ENCODE data around the gene AFF3.

AFF3 gene

GRCh38 chr2:99737537-99737936, 404.9 kb downstream of the AFF3 start:
- DNase-seq (ENCODE audit: low read depth): no peak

- no peak for DNase-seq (ENCODE audit: low read depth)
These were observed 406.6 kb downstream of the AFF3 start for GRCh38 chr2:99735753-99736152.

- peak; percentile 34 for DNase-seq (ENCODE audit: low read depth)
These were observed 407.1 kb downstream of the AFF3 start for GRCh38 chr2:99735314-99735713.

GRCh38 chr2:99734236-99734635, 408.2 kb downstream of the AFF3 start:
- no peak for DNase-seq (ENCODE audit: low read depth)

- DNase-seq (ENCODE audit: low read depth): no peak
These were observed 413.0 kb downstream of the AFF3 start for GRCh38 chr2:99729104-99730025.

GRCh38 chr2:99728166-99728565, 414.2 kb downstream of the AFF3 start:
- DNase-seq (ENCODE audit: low read depth): no peak

- DNase-seq (ENCODE audit: low read depth): no peak
These were observed 415.2 kb downstream of the AFF3 start for GRCh38 chr2:99727199-99727598.

- no peak for DNase-seq (ENCODE audit: low read depth)
These were observed 415.7 kb downstream of the AFF3 start for GRCh38 chr2:99726691-99727090.

- DNase-seq (ENCODE audit: low read depth): peak; percentile 45
These were observed 416.6 kb downstream of the AFF3 start for GRCh38 chr2:99725820-99726219.

- DNase-seq (ENCODE audit: low read depth): no peak
These were observed 419.9 kb downstream of the AFF3 start for GRCh38 chr2:99722476-99722875.

GRCh38 chr2:99719102-99719501, 423.3 kb downstream of the AFF3 start:
- DNase-seq (ENCODE audit: low read depth): no peak

GRCh38 chr2:99715956-99716355, 426.4 kb downstream of the AFF3 start:
- DNase-seq (ENCODE audit: low read depth): no peak

- DNase-seq (ENCODE audit: low read depth): no peak
These were observed 428.0 kb downstream of the AFF3 start for GRCh38 chr2:99714349-99714748.

GRCh38 chr2:99711144-99711543, 431.2 kb downstream of the AFF3 start:
- DNase-seq (ENCODE audit: low read depth): no peak

GRCh38 chr2:99710721-99711120, 431.7 kb downstream of the AFF3 start:
- DNase-seq (ENCODE audit: low read depth): no peak

- no peak for DNase-seq (ENCODE audit: low read depth)
These were observed 433.2 kb downstream of the AFF3 start for GRCh38 chr2:99709229-99709628.

- DNase-seq (ENCODE audit: low read depth): no peak
These were observed 434.2 kb downstream of the AFF3 start for GRCh38 chr2:99708231-99708630.

- no peak for DNase-seq (ENCODE audit: low read depth)
These were observed 434.8 kb downstream of the AFF3 start for GRCh38 chr2:99707592-99707991.

- DNase-seq (ENCODE audit: low read depth): no peak
These were observed 435.7 kb downstream of the AFF3 start for GRCh38 chr2:99706735-99707134.

GRCh38 chr2:99701503-99701902, 440.9 kb downstream of the AFF3 start:
- peak; percentile 12 for DNase-seq (ENCODE audit: low read depth)

GRCh38 chr2:99700482-99701398, 441.6 kb downstream of the AFF3 start:
- DNase-seq (ENCODE audit: low read depth): no peak

- peak; percentile 72 for DNase-seq (ENCODE audit: low read depth)
These were observed 443.5 kb downstream of the AFF3 start for GRCh38 chr2:99698896-99699295.

Measured in ELR (cell line).